Measurements from ENCODE around the gene ROR2.

ROR2 gene

GRCh38 chr9:91720313-91720712 lies 229.7 kb downstream of the ROR2 start:
- FAIRE-seq: no peak
- no peak for DNase-seq (ENCODE audit: insufficient read length)

GRCh38 chr9:91718071-91718470 lies 232.0 kb downstream of the ROR2 start:
- no peak for TF ChIP-seq POLR2AphosphoS5 (IDR thresholded peaks at IDR 0.05; ENCODE audit: low read depth, low read length)
- TF ChIP-seq TAF1 (IDR thresholded peaks at IDR 0.05; ENCODE audit: borderline replicate concordance, low read depth, low read length): no peak
- TF ChIP-seq POLR2A (IDR thresholded peaks at IDR 0.05; ENCODE audit: low read depth, low read length): no peak
- FAIRE-seq (no peak), DNase-seq (ENCODE audit: insufficient read length) (no peak)

More at GRCh38 chr9:91720313-91720712, 229.7 kb downstream of the ROR2 start:
- no peak for TF ChIP-seq TAF1 (IDR thresholded peaks at IDR 0.05; ENCODE audit: borderline replicate concordance, low read depth, low read length)
- no peak for TF ChIP-seq POLR2A (IDR thresholded peaks at IDR 0.05; ENCODE audit: low read depth, low read length)
- TF ChIP-seq POLR2AphosphoS5 (IDR thresholded peaks at IDR 0.05; ENCODE audit: low read depth, low read length): no peak

- DNase-seq (ENCODE audit: insufficient read length): no peak
- TF ChIP-seq TAF1 (IDR thresholded peaks at IDR 0.05; ENCODE audit: borderline replicate concordance, low read depth, low read length) (no peak), POLR2AphosphoS5 (IDR thresholded peaks at IDR 0.05; ENCODE audit: low read depth, low read length) (no peak), POLR2A (IDR thresholded peaks at IDR 0.05; ENCODE audit: low read depth, low read length) (no peak)
- no peak for FAIRE-seq
These were observed 233.2 kb downstream of the ROR2 start for GRCh38 chr9:91716815-91717214.

- no peak for FAIRE-seq
- TF ChIP-seq POLR2AphosphoS5 (IDR thresholded peaks at IDR 0.05; ENCODE audit: low read depth, low read length): no peak
- no peak for DNase-seq (ENCODE audit: insufficient read length)
These were observed 233.8 kb downstream of the ROR2 start for GRCh38 chr9:91716239-91716638.

- TF ChIP-seq TAF1 (IDR thresholded peaks at IDR 0.05; ENCODE audit: borderline replicate concordance, low read depth, low read length) (no peak), POLR2A (IDR thresholded peaks at IDR 0.05; ENCODE audit: low read depth, low read length) (no peak), POLR2AphosphoS5 (IDR thresholded peaks at IDR 0.05; ENCODE audit: low read depth, low read length) (no peak)
- DNase-seq (ENCODE audit: insufficient read length): no peak
- no peak for FAIRE-seq
These were observed 235.0 kb downstream of the ROR2 start for GRCh38 chr9:91714874-91715615.

- FAIRE-seq (no peak), DNase-seq (ENCODE audit: insufficient read length) (no peak)
- TF ChIP-seq TAF1 (IDR thresholded peaks at IDR 0.05; ENCODE audit: borderline replicate concordance, low read depth, low read length): no peak
- TF ChIP-seq POLR2AphosphoS5 (IDR thresholded peaks at IDR 0.05; ENCODE audit: low read depth, low read length): no peak
- TF ChIP-seq POLR2A (IDR thresholded peaks at IDR 0.05; ENCODE audit: low read depth, low read length): no peak
These were observed 235.8 kb downstream of the ROR2 start for GRCh38 chr9:91714020-91714806.

GRCh38 chr9:91712811-91713210 lies 237.2 kb downstream of the ROR2 start:
- no peak for DNase-seq (ENCODE audit: insufficient read length)
- TF ChIP-seq POLR2A (IDR thresholded peaks at IDR 0.05; ENCODE audit: low read depth, low read length): no peak
- no peak for TF ChIP-seq TAF1 (IDR thresholded peaks at IDR 0.05; ENCODE audit: borderline replicate concordance, low read depth, low read length)
- TF ChIP-seq POLR2AphosphoS5 (IDR thresholded peaks at IDR 0.05; ENCODE audit: low read depth, low read length): no peak
- no peak for FAIRE-seq

GRCh38 chr9:91711755-91712601 lies 238.1 kb downstream of the ROR2 start:
- DNase-seq (ENCODE audit: insufficient read length): peak; percentile 70
- peak; percentile 100 for FAIRE-seq
- TF ChIP-seq POLR2AphosphoS5 (IDR thresholded peaks at IDR 0.05; ENCODE audit: low read depth, low read length) (no peak), POLR2A (IDR thresholded peaks at IDR 0.05; ENCODE audit: low read depth, low read length) (no peak), TAF1 (IDR thresholded peaks at IDR 0.05; ENCODE audit: borderline replicate concordance, low read depth, low read length) (no peak)

GRCh38 chr9:91710158-91710557 lies 239.9 kb downstream of the ROR2 start:
- TF ChIP-seq POLR2A (IDR thresholded peaks at IDR 0.05; ENCODE audit: low read depth, low read length) (no peak), POLR2AphosphoS5 (IDR thresholded peaks at IDR 0.05; ENCODE audit: low read depth, low read length) (no peak), TAF1 (IDR thresholded peaks at IDR 0.05; ENCODE audit: borderline replicate concordance, low read depth, low read length) (no peak)
- FAIRE-seq (no peak), DNase-seq (ENCODE audit: insufficient read length) (no peak)

GRCh38 chr9:91705386-91705785 lies 244.6 kb downstream of the ROR2 start:
- FAIRE-seq (no peak), DNase-seq (ENCODE audit: insufficient read length) (no peak)
- TF ChIP-seq POLR2AphosphoS5 (IDR thresholded peaks at IDR 0.05; ENCODE audit: low read depth, low read length) (no peak), TAF1 (IDR thresholded peaks at IDR 0.05; ENCODE audit: borderline replicate concordance, low read depth, low read length) (no peak), POLR2A (IDR thresholded peaks at IDR 0.05; ENCODE audit: low read depth, low read length) (no peak)

- no peak for FAIRE-seq
- TF ChIP-seq TAF1 (IDR thresholded peaks at IDR 0.05; ENCODE audit: borderline replicate concordance, low read depth, low read length): no peak
- TF ChIP-seq POLR2AphosphoS5 (IDR thresholded peaks at IDR 0.05; ENCODE audit: low read depth, low read length): no peak
- no peak for TF ChIP-seq POLR2A (IDR thresholded peaks at IDR 0.05; ENCODE audit: low read depth, low read length)
- DNase-seq (ENCODE audit: insufficient read length): no peak
These were observed 249.6 kb downstream of the ROR2 start for GRCh38 chr9:91700475-91700874.

Measured in GM12892 (cell line).